K562 (cell line): ENCODE measurements around the gene USP28.

Experiments used
- HMG20B ChIP-seq: fragments of 250-450 bp; sonication (Bioruptor Pico); IDR thresholded peaks from 2 replicates; pipeline ENCODE4 v1.5.0; 2021; ENCODE audit warnings: mild to moderate bottlenecking
- RCOR1 ChIP-seq, 2 experiments: IDR thresholded peaks; 2 replicates each; pipeline ENCODE4 v1.6.1; 2012; ENCODE audit warnings: low read depth in 2 of 2, low read length in 2 of 2, borderline replicate concordance in 1 of 2, improper control_type of control experiment in 1 of 2
- SMAD4 ChIP-seq: fragments of 250-450 bp; sonication (Bioruptor Pico); conservative IDR thresholded peaks from 2 replicates; pipeline ENCODE4 v1.8.0; 2021; ENCODE audit warnings: inconsistent platforms, mild to moderate bottlenecking, moderate library complexity

- TF ChIP-seq SMAD4 (CRISPR knock-in tag) (no peak), HMG20B (CRISPR knock-in tag) (no peak), RCOR1 (IDR thresholded peaks at IDR 0.05; ENCODE audit: borderline replicate concordance in 1 of 2, low read depth in 2 of 2, low read length in 2 of 2) (no peak)
Measured at GRCh38 chr11:113862435-113862834, 12.9 kb downstream of the USP28 start.
